Measurements from ENCODE around the gene IL18BP. TPM values are rescaled to one million over a fixed set of nuclear protein-coding genes. Genes with fewer than 3 reads are reported as not detected.

Gene IL18BP
- total RNA-seq, 2 experiments from 2014 or later: 4.2 to 12.4 TPM

DNA sequence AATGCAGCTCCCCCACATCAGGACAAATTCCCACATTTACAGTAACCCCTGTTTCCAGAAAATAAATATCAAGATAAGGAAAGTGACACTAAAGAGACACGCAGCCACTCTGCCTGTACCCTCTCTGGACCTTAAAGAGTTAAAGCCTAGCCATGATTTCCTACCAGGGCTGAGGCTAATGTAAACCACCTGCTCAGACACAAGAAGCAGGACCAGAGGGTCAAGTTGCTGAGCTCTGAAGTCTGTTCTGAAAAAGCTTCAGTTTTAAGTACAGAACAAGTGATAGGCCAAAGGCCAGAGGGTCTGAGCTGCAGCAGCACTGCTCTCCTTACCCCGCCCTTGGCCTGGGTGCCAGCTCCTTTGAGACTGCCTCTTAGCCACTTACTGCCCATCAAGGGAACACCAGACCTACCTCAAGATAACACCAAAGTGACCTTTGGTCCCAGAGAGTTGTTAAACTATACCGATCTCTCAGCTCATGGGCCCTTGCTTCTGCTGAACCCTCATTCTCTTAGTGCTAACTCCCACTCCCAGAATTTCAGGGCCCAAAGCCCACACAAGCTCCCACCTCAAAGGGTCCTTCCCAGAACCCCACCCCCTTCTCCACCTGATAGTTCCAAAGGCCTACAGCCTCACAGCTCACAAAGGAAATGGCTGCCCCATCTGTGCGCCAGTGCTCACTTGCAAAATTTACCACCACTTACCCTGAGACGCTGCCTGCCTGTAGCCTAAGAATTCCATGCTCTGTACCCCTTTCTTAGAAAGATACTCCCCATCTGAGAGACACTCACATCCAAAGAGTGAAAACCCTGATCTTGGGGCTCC, 40.5 kb downstream of the IL18BP start:
- H3K79me2 ChIP-seq (ENCODE audit: insufficient read depth, low read depth, low read length): peaks cover 52% of the 10 kb centered on the region; the same call in 1 of the 2 replicates
- intact Hi-C loops (cut with micrococcal nuclease; ENCODE audit: unreplicated experiment): no loop called here
- CTCF ChIA-PET (ENCODE audit: unreplicated experiment): interaction anchor here (0.9 to 1.8 kb wide), 5 partner anchors 8 to 144 kb away, joined by 3 to 7 read pairs (median 4); no protein-coding TSS in a partner anchor
- peaks cover 24% of the 10 kb centered on the region for H3K36me3 ChIP-seq (ENCODE audit: insufficient read depth, low read length)
- TF ChIP-seq, protein P1, sequence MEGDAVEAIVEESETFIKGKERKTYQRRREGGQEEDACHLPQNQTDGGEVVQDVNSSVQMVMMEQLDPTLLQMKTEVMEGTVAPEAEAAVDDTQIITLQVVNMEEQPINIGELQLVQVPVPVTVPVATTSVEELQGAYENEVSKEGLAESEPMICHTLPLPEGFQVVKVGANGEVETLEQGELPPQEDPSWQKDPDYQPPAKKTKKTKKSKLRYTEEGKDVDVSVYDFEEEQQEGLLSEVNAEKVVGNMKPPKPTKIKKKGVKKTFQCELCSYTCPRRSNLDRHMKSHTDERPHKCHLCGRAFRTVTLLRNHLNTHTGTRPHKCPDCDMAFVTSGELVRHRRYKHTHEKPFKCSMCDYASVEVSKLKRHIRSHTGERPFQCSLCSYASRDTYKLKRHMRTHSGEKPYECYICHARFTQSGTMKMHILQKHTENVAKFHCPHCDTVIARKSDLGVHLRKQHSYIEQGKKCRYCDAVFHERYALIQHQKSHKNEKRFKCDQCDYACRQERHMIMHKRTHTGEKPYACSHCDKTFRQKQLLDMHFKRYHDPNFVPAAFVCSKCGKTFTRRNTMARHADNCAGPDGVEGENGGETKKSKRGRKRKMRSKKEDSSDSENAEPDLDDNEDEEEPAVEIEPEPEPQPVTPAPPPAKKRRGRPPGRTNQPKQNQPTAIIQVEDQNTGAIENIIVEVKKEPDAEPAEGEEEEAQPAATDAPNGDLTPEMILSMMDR (conservative IDR thresholded peaks at IDR 0.05; ENCODE audit: low read length): no peak
- TF ChIP-seq EZH2phosphoT487 (IDR thresholded peaks at IDR 0.05; ENCODE audit: borderline replicate concordance, low read depth, low read length): no peak
- H3K4me1 ChIP-seq (ENCODE audit: insufficient read depth, low read length, poor library complexity, severe bottlenecking): peaks cover 72% of the 10 kb centered on the region
- peak overlapping the region; percentile 90 for H3K4me2 ChIP-seq (ENCODE audit: low read length)
- H4K20me1 ChIP-seq (ENCODE audit: insufficient read depth, low read length): peaks cover 34% of the 10 kb centered on the region
- H3K27ac ChIP-seq (ENCODE audit: low read depth, low read length, poor library complexity, severe bottlenecking): peak overlapping the region; percentile 84
- POLR2A ChIA-PET: interaction anchor here (0.6 to 1.9 kb wide), 11 partner anchors 9 to 193 kb away, joined by 3 to 8 read pairs (median 4); partner anchors contain the start of gene ANAPC15
- H3K4me3 ChIP-seq (ENCODE audit: low read depth, low read length, poor library complexity, severe bottlenecking): peak overlapping the region; percentile 66
- no peak overlapping the region for H2AFZ ChIP-seq (ENCODE audit: low read length)
- DNase-seq (ENCODE audit: low spot score): peak; percentile 62
- BruUV-seq (replicated peaks): no TSS peak
- no peaks in the 10 kb centered on the region for H3K9me2 ChIP-seq (ENCODE audit: insufficient read depth, low read length)
- H3K9me3 ChIP-seq (ENCODE audit: low read length): no peaks in the 10 kb centered on the region

DNA sequence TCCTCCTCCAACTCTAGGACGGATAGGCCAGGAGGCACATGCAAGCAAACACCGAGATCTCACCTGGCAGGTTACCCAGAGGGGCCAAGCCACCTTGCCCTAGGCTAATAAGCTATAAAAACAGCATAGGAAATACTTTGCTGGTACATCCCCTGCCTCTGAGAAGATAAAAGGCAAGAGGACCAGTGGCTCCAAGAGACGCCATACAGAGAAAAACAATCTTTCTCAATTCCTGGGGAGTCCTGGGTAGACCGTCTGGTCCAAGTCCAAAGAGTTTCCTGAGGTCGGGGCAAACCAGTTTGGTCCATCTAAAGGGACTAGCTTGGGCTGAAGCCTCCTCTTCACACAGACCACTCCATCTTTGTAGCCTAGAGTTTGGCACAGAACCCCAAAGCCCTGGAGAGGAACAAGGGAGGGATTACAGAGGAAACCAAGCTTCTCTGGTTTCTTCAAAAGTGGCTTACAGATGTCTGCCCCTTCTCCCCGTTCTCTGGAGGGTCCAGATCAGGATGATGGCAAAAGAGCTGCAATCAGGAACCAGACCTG, 41.2 kb downstream of the IL18BP start:
- CTCF ChIA-PET (ENCODE audit: unreplicated experiment): interaction anchor here (1.1 to 1.8 kb wide), 4 partner anchors 8 to 15 kb away, joined by 3 to 7 read pairs (median 4); no protein-coding TSS in a partner anchor
- DNase-seq (ENCODE audit: low spot score): no peak
- Histone ChIP-seq H2AFZ (ENCODE audit: low read length) (no peak overlapping the region), H3K4me1 (ENCODE audit: insufficient read depth, low read length, poor library complexity, severe bottlenecking) (peaks cover 72% of the 10 kb centered on the region), H3K9me2 (ENCODE audit: insufficient read depth, low read length) (no peaks in the 10 kb centered on the region), H3K27ac (ENCODE audit: low read depth, low read length, poor library complexity, severe bottlenecking) (peak overlapping the region; percentile 84), H3K36me3 (ENCODE audit: insufficient read depth, low read length) (peaks cover 17% of the 10 kb centered on the region), H4K20me1 (ENCODE audit: insufficient read depth, low read length) (peaks cover 34% of the 10 kb centered on the region), H3K4me2 (ENCODE audit: low read length) (peak overlapping the region; percentile 90), H3K9me3 (ENCODE audit: low read length) (no peaks in the 10 kb centered on the region), H3K79me2 (ENCODE audit: insufficient read depth, low read depth, low read length) (peaks cover 52% of the 10 kb centered on the region; the same call in 1 of the 2 replicates), H3K4me3 (ENCODE audit: low read depth, low read length, poor library complexity, severe bottlenecking) (peak overlapping the region; percentile 66)
- intact Hi-C loops (cut with micrococcal nuclease; ENCODE audit: unreplicated experiment): no loop called here
- TF ChIP-seq, protein P1 (conservative IDR thresholded peaks at IDR 0.05; ENCODE audit: low read length): no peak
- no peak for TF ChIP-seq EZH2phosphoT487 (IDR thresholded peaks at IDR 0.05; ENCODE audit: borderline replicate concordance, low read depth, low read length)
- POLR2A ChIA-PET: interaction anchor here (0.8 to 1.9 kb wide), 10 partner anchors 9 to 73 kb away, joined by 3 to 8 read pairs (median 5); partner anchors contain the start of gene ANAPC15
- no TSS peak for BruUV-seq (replicated peaks)

Measured in OCI-LY7 (cell line).